ENCODE measurements around the gene POT1. TPM values are rescaled to one million over a fixed set of nuclear protein-coding genes. Genes with fewer than 3 reads are reported as not detected.

POT1 gene
- total RNA-seq, 2 donors from 2014 or later = 15.4 to 19.3 TPM

DNA sequence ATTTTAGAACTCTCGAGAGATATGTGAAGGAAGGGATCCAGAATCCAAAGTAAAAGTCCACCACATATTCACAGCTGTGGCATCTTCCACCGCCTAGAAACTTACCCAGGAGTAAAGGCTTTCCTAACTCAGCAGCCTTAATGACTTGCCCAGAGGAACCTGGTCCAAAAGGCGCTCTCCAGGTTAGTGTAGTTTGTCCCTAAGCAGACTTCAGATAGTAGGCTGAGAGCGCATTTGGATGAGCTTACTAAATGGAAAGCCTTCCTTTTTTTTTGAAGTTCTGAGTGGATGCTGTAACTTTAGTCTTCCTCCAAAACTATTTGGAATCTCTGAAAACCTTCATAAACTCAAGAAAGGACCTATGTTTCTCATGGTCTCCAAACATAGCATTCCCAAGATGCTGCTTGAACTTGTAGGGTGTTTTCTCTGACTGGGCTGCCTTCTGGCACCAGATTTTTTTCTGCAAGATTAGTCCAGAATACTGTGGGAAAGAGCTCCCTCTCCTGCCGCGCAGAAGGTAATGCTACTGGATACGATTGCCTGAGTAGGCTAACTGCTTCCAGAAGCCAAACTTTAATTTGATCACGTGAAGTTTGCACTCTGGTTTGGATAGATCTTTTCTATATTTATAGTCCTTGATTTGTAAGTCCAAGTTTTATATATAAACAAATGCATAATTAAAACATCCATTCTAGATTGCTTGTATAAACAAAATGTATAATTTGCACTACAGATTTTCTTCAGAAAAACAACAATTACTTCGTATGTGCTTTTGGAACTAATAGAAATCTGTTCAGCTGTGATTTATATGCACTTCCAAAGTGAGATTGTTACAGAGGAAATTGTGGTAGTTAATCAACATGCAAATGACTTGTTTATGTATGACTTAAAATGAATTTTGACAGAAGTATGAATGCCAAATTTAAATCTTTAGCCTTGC is 144.5 kb downstream of the POT1 start:
- ATAC-seq (no peak), DNase-seq (no peak)
- no peaks in the 10 kb centered on the region for H3K9me3 ChIP-seq (ENCODE audit: control insufficient read depth, low read length, poor library complexity, severe bottlenecking)
- Mint-ChIP-seq H3K4me1 (no peaks in the 10 kb centered on the region), H3K27me3 (peaks cover 17% of the 10 kb centered on the region), H3K36me3 (ENCODE audit: low read depth) (peaks cover 2% of the 10 kb centered on the region), H3K4me3 (no peak overlapping the region), H3K27ac (no peak overlapping the region)

GRCh38 chr7:124783271-124783670 is 146.4 kb downstream of the POT1 start:
- Mint-ChIP-seq H3K36me3 (ENCODE audit: low read depth) (peaks cover 2% of the 10 kb centered on the region), H3K4me3 (no peak overlapping the region), H3K27me3 (peaks cover 19% of the 10 kb centered on the region), H3K27ac (no peak overlapping the region), H3K4me1 (no peaks in the 10 kb centered on the region)
- DNase-seq (no peak), ATAC-seq (no peak)
- H3K9me3 ChIP-seq (ENCODE audit: control insufficient read depth, low read length, poor library complexity, severe bottlenecking) = no peaks in the 10 kb centered on the region

- Mint-ChIP-seq H3K27me3 (peaks cover 21% of the 10 kb centered on the region), H3K36me3 (ENCODE audit: low read depth) (peaks cover under 1% of the 10 kb centered on the region), H3K4me1 (no peaks in the 10 kb centered on the region), H3K4me3 (no peak overlapping the region), H3K27ac (no peak overlapping the region)
- ATAC-seq (no peak), DNase-seq (no peak)
- H3K9me3 ChIP-seq (ENCODE audit: control insufficient read depth, low read length, poor library complexity, severe bottlenecking) = no peaks in the 10 kb centered on the region
Observed at GRCh38 chr7:124781907-124782734, 147.5 kb downstream of the POT1 start.

GRCh38 chr7:124781418-124781817 is 148.2 kb downstream of the POT1 start:
- no peak overlapping the region for H3K4me3 Mint-ChIP-seq
- DNase-seq (no peak), ATAC-seq (no peak)
- peaks cover 18% of the 10 kb centered on the region for H3K27me3 Mint-ChIP-seq
- H3K4me1 Mint-ChIP-seq = no peaks in the 10 kb centered on the region
- H3K9me3 ChIP-seq (ENCODE audit: control insufficient read depth, low read length, poor library complexity, severe bottlenecking) = no peaks in the 10 kb centered on the region
- H3K27ac Mint-ChIP-seq = no peak overlapping the region
- H3K36me3 Mint-ChIP-seq (ENCODE audit: low read depth) = no peaks in the 10 kb centered on the region

- no peak overlapping the region for H3K27ac Mint-ChIP-seq
- no peaks in the 10 kb centered on the region for H3K9me3 ChIP-seq (ENCODE audit: control insufficient read depth, low read length, poor library complexity, severe bottlenecking)
- no peaks in the 10 kb centered on the region for H3K4me1 Mint-ChIP-seq
- no peak for ATAC-seq
- no peaks in the 10 kb centered on the region for H3K36me3 Mint-ChIP-seq (ENCODE audit: low read depth)
- no peak for DNase-seq
- no peak overlapping the region for H3K4me3 Mint-ChIP-seq
- H3K27me3 Mint-ChIP-seq = peaks cover 18% of the 10 kb centered on the region
Observed at GRCh38 chr7:124780608-124781007, 149.0 kb downstream of the POT1 start.

DNA sequence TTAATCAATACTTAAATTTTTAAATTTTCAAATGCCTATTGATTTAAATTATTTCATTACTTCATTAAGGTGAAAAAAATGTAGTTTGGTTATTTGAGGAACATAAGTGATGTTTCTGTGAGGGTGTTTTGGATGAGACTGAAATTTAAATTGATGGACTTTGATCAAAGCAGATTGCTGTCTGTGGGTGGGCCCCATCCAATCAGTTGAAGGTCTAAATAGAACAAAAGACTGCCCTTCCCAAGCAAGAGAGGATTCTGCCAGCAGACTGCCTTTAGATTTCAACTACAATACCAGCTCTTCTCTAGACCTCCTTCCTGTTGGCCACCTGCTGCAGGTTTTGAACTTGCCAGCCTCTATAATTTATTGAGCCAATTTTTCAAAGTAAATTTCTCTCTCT is 149.6 kb downstream of the POT1 start:
- H3K4me1 Mint-ChIP-seq = no peaks in the 10 kb centered on the region
- H3K4me3 Mint-ChIP-seq = no peak overlapping the region
- H3K27me3 Mint-ChIP-seq = peaks cover 18% of the 10 kb centered on the region
- H3K9me3 ChIP-seq (ENCODE audit: control insufficient read depth, low read length, poor library complexity, severe bottlenecking) = no peaks in the 10 kb centered on the region
- H3K36me3 Mint-ChIP-seq (ENCODE audit: low read depth) = no peaks in the 10 kb centered on the region
- no peak overlapping the region for H3K27ac Mint-ChIP-seq
- ATAC-seq (no peak), DNase-seq (no peak)

DNA sequence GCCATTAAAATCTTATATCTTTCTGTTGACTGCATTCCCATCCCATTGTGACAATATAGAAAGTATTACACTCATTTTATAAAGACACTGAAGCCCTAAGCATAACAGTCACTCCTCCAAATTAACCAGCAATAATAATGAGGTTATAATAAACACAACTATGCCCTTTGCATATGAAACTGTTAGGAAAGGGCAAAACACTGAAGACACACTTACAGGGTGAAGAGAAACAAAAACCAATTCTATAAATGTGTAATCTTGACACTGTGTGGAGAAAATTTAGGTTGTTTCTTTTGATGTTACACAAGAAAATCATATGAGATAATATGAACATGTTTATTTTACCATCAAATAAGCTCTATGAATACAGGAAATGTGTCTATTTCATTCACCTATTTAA is 150.0 kb downstream of the POT1 start:
- Mint-ChIP-seq H3K4me3 (no peak overlapping the region), H3K4me1 (no peaks in the 10 kb centered on the region), H3K27me3 (peaks cover 18% of the 10 kb centered on the region), H3K27ac (no peak overlapping the region), H3K36me3 (ENCODE audit: low read depth) (no peaks in the 10 kb centered on the region)
- H3K9me3 ChIP-seq (ENCODE audit: control insufficient read depth, low read length, poor library complexity, severe bottlenecking) = no peaks in the 10 kb centered on the region
- ATAC-seq (no peak), DNase-seq (no peak)

GRCh38 chr7:124779194-124779593 is 150.4 kb downstream of the POT1 start:
- ATAC-seq = no peak

GRCh38 chr7:124777268-124777667 is 152.4 kb downstream of the POT1 start:
- H3K27ac Mint-ChIP-seq = no peak overlapping the region
- no peak for DNase-seq
- H3K27me3 Mint-ChIP-seq = peaks cover 39% of the 10 kb centered on the region
- H3K36me3 Mint-ChIP-seq (ENCODE audit: low read depth) = no peaks in the 10 kb centered on the region
- H3K9me3 ChIP-seq (ENCODE audit: control insufficient read depth, low read length, poor library complexity, severe bottlenecking) = no peaks in the 10 kb centered on the region
- H3K4me1 Mint-ChIP-seq = no peaks in the 10 kb centered on the region
- ATAC-seq = no peak
- H3K4me3 Mint-ChIP-seq = no peak overlapping the region

More at GRCh38 chr7:124779194-124779593, 150.4 kb downstream of the POT1 start:
- Mint-ChIP-seq H3K4me3 (no peak overlapping the region), H3K27ac (no peak overlapping the region), H3K36me3 (ENCODE audit: low read depth) (no peaks in the 10 kb centered on the region), H3K4me1 (no peaks in the 10 kb centered on the region), H3K27me3 (peaks cover 19% of the 10 kb centered on the region)
- no peaks in the 10 kb centered on the region for H3K9me3 ChIP-seq (ENCODE audit: control insufficient read depth, low read length, poor library complexity, severe bottlenecking)
- DNase-seq = no peak

GRCh38 chr7:124776153-124776552 is 153.5 kb downstream of the POT1 start:
- DNase-seq (no peak), ATAC-seq (no peak)
- no peaks in the 10 kb centered on the region for H3K36me3 Mint-ChIP-seq (ENCODE audit: low read depth)
- H3K4me3 Mint-ChIP-seq = no peak overlapping the region
- no peaks in the 10 kb centered on the region for H3K9me3 ChIP-seq (ENCODE audit: control insufficient read depth, low read length, poor library complexity, severe bottlenecking)
- peaks cover 50% of the 10 kb centered on the region for H3K27me3 Mint-ChIP-seq
- H3K27ac Mint-ChIP-seq = no peak overlapping the region
- H3K4me1 Mint-ChIP-seq = no peaks in the 10 kb centered on the region

GRCh38 chr7:124775422-124775821 is 154.2 kb downstream of the POT1 start:
- H3K9me3 ChIP-seq (ENCODE audit: control insufficient read depth, low read length, poor library complexity, severe bottlenecking) = no peaks in the 10 kb centered on the region
- Mint-ChIP-seq H3K4me3 (no peak overlapping the region), H3K27me3 (peaks cover 57% of the 10 kb centered on the region), H3K36me3 (ENCODE audit: low read depth) (no peaks in the 10 kb centered on the region), H3K27ac (no peak overlapping the region), H3K4me1 (no peaks in the 10 kb centered on the region)
- ATAC-seq (no peak), DNase-seq (no peak)

DNA sequence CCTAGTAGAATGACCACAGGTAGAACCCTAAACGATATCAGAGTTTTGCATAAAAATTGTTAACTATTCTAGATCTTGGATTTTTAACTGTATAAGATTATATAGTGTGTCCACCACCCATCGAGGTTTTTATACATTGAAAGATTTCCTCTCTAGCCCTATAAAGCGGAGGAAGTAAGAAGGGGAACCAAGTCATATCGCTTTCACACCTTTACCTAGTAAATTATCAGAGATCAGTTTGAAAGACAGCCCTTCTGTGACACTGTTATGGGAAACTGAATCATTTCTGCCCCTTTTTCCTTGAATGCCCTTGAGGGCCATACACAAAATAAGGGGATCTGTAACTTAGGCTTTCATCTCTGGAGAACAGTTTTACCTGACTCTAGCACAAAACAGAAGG is 155.7 kb downstream of the POT1 start:
- no peaks in the 10 kb centered on the region for H3K9me3 ChIP-seq (ENCODE audit: control insufficient read depth, low read length, poor library complexity, severe bottlenecking)
- no peaks in the 10 kb centered on the region for H3K36me3 Mint-ChIP-seq (ENCODE audit: low read depth)
- H3K4me3 Mint-ChIP-seq = no peak overlapping the region
- peaks cover 51% of the 10 kb centered on the region for H3K27me3 Mint-ChIP-seq
- H3K27ac Mint-ChIP-seq = no peak overlapping the region
- ATAC-seq (no peak), DNase-seq (no peak)
- no peaks in the 10 kb centered on the region for H3K4me1 Mint-ChIP-seq

DNA sequence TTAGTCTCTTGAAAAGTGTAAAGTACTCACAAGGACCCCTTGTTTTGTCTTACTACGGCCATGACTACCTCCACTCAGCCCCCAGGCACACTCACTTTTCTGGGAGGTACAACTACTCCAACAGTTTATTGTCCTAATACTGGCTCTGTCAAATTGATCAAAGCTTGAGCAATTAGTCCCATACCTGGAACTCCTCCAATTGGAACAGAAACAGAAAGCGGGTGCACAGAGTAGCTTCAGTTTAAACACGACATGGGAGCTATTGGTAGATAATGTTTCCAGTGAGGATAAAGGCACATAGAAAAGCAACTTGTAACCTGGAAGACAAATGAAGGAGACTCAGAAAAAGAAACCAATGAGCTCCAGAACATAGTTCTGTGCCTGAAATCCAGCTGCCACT is 156.3 kb downstream of the POT1 start:
- no peak for ATAC-seq
- Mint-ChIP-seq H3K36me3 (ENCODE audit: low read depth) (no peaks in the 10 kb centered on the region), H3K4me3 (no peak overlapping the region), H3K27ac (no peak overlapping the region), H3K27me3 (peaks cover 46% of the 10 kb centered on the region), H3K4me1 (no peaks in the 10 kb centered on the region)
- no peaks in the 10 kb centered on the region for H3K9me3 ChIP-seq (ENCODE audit: control insufficient read depth, low read length, poor library complexity, severe bottlenecking)
- no peak for DNase-seq

All from T-helper 17 cell (primary cell).